Measurements from ENCODE around the gene SAMD4A.

- TF ChIP-seq, protein P1, sequence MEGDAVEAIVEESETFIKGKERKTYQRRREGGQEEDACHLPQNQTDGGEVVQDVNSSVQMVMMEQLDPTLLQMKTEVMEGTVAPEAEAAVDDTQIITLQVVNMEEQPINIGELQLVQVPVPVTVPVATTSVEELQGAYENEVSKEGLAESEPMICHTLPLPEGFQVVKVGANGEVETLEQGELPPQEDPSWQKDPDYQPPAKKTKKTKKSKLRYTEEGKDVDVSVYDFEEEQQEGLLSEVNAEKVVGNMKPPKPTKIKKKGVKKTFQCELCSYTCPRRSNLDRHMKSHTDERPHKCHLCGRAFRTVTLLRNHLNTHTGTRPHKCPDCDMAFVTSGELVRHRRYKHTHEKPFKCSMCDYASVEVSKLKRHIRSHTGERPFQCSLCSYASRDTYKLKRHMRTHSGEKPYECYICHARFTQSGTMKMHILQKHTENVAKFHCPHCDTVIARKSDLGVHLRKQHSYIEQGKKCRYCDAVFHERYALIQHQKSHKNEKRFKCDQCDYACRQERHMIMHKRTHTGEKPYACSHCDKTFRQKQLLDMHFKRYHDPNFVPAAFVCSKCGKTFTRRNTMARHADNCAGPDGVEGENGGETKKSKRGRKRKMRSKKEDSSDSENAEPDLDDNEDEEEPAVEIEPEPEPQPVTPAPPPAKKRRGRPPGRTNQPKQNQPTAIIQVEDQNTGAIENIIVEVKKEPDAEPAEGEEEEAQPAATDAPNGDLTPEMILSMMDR (IDR thresholded peaks at IDR 0.05; ENCODE audit: low read length) = no peak
- TF ChIP-seq EZH2 (IDR thresholded peaks at IDR 0.05; ENCODE audit: borderline replicate concordance, low read length) = no peak
Measured at GRCh38 chr14:54712465-54713200, 145.7 kb downstream of the SAMD4A start.

All from OCI-LY1 (cell line).